T-helper 2 cell (primary cell): ENCODE data around the gene POLA2.

ENCODE experiments used
- DNase-seq, 5 experiments: peaks; one replicate each; pipeline versions ENCODE4 v3.0.0 to v3.0.0-alpha.2; 2012 to 2022

The POLA2 gene

GRCh38 chr11:65334696-65335295, 73.0 kb downstream of the POLA2 start:
- DNase-seq: no peak

- no peak for DNase-seq
These were observed 76.9 kb downstream of the POLA2 start for GRCh38 chr11:65338676-65339075.

GRCh38 chr11:65340226-65340625, 78.5 kb downstream of the POLA2 start:
- DNase-seq: no peak

GRCh38 chr11:65341856-65342255, 80.1 kb downstream of the POLA2 start:
- no peak for DNase-seq
